ENCODE results near the gene TUBG2. TPM values are rescaled to one million over a fixed set of nuclear protein-coding genes. Genes with fewer than 3 reads are reported as not detected.

TUBG2 gene
- total and polyA plus RNA-seq, 10 of the 15 experiments (the other 5 are each of a cell fraction or from before 2014, with no cell fraction given): 1.2 to 12.5 (median 8.9) TPM

- H3K36me3 ChIP-seq (ENCODE audit: control insufficient read depth in 2 of 2, insufficient read depth in 2 of 2, low read length in 1 of 2): peaks cover 17 to 32% of the 10 kb centered on the region in 2 experiments; a peak in 3 of 4 replicates
- WGBS (ENCODE audit: insufficient coverage, insufficient replicate concordance, low lambda C conversion rate, missing lambda C conversion rate): 77% methylated on average over 23 of the region's 30 CpGs
- CTCF ChIA-PET: interaction anchor here (0.8 to 10.1 kb wide), 18 partner anchors 10 to 147 kb away, joined by 3 to 239 read pairs (median 6); partner anchors contain the start of genes PSMC3IP, TUBG2 and VPS25
- DNase-seq (ENCODE audit: low read depth, low spot score) (no peak), ATAC-seq (no peak), FAIRE-seq (no peak)
- peak overlapping the region; percentile 98 for H3K4me3 ChIP-seq
- peaks cover 38% of the 10 kb centered on the region for H3K79me2 ChIP-seq (ENCODE audit: control insufficient read depth, insufficient read depth, low read length)
- peaks cover 7% of the 10 kb centered on the region for H3K4me1 ChIP-seq (ENCODE audit: control insufficient read depth, insufficient read depth, low read length)
- no peak overlapping the region for H3K27ac ChIP-seq (ENCODE audit: control insufficient read depth, insufficient read depth)
- SMC1A ChIA-PET (ENCODE audit: uncharacterized antibody, unreplicated experiment): interaction anchor here (1.2 to 8.3 kb wide), 5 partner anchors 16 to 94 kb away, joined by 3 to 85 read pairs (median 6); partner anchors contain the start of genes RETREG3 and TUBG1
- POLR2A ChIA-PET: interaction anchor here (0.6 to 6.6 kb wide), 8 partner anchors 10 to 332 kb away, joined by 3 to 29 read pairs (median 6); partner anchors contain the start of gene TUBG2
- intact Hi-C loops (cut with micrococcal nuclease; ENCODE audit: unreplicated experiment): no loop called here
- H2AFZ ChIP-seq (ENCODE audit: control insufficient read depth, low read depth, low read length): no peak overlapping the region
- RAD21 ChIA-PET (ENCODE audit: unreplicated experiment): interaction anchor here (1.3 to 1.8 kb wide), 10 partner anchors 10 to 95 kb away, joined by 3 to 14 read pairs (median 8); partner anchors contain the start of genes PSMC3IP, RETREG3, TUBG1 and TUBG2
- no peaks in the 10 kb centered on the region for H4K20me1 ChIP-seq (ENCODE audit: control insufficient read depth, insufficient read depth)
- in situ Hi-C loops (cut with MboI): no loop called here
- H3K4me2 ChIP-seq (ENCODE audit: control insufficient read depth, insufficient read depth): peak overlapping the region; percentile 52
- no peaks in the 10 kb centered on the region for H3K27me3 ChIP-seq (replicated peaks in 1 of 2; ENCODE audit: control insufficient read depth in 2 of 2, insufficient read depth in 2 of 2, low read length in 1 of 2)
- BruUV-seq (replicated peaks): no TSS peak
- no peak overlapping the region for H3K9ac ChIP-seq (ENCODE audit: control insufficient read depth, insufficient read depth, low read length)
- H3K9me3 ChIP-seq (replicated peaks; ENCODE audit: control insufficient read depth, insufficient read depth, low read length): no peaks in the 10 kb centered on the region
- TF ChIP-seq ZNF217 (IDR thresholded peaks at IDR 0.05): no peak
- TF ChIP-seq SKIL (IDR thresholded peaks at IDR 0.05; ENCODE audit: low read depth, poor library complexity, severe bottlenecking): no peak
- TF ChIP-seq CEBPZ (IDR thresholded peaks at IDR 0.05; ENCODE audit: low read depth, low read length): no peak
- no peak for TF ChIP-seq ZNF384 (IDR thresholded peaks at IDR 0.05; ENCODE audit: borderline replicate concordance, low read depth, low read length)
- TF ChIP-seq NR2C2 (IDR thresholded peaks at IDR 0.05; ENCODE audit: borderline replicate concordance, control insufficient read depth, insufficient read length, low read depth): no peak
- TF ChIP-seq, protein P1, sequence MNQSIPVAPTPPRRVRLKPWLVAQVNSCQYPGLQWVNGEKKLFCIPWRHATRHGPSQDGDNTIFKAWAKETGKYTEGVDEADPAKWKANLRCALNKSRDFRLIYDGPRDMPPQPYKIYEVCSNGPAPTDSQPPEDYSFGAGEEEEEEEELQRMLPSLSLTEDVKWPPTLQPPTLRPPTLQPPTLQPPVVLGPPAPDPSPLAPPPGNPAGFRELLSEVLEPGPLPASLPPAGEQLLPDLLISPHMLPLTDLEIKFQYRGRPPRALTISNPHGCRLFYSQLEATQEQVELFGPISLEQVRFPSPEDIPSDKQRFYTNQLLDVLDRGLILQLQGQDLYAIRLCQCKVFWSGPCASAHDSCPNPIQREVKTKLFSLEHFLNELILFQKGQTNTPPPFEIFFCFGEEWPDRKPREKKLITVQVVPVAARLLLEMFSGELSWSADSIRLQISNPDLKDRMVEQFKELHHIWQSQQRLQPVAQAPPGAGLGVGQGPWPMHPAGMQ (IDR thresholded peaks at IDR 0.05; ENCODE audit: borderline replicate concordance): no peak
- TF ChIP-seq FOXK2 (IDR thresholded peaks at IDR 0.05): no peak
- TF ChIP-seq RFX5 (IDR thresholded peaks at IDR 0.05; ENCODE audit: low read depth, low read length): no peak
- TF ChIP-seq, protein P2, sequence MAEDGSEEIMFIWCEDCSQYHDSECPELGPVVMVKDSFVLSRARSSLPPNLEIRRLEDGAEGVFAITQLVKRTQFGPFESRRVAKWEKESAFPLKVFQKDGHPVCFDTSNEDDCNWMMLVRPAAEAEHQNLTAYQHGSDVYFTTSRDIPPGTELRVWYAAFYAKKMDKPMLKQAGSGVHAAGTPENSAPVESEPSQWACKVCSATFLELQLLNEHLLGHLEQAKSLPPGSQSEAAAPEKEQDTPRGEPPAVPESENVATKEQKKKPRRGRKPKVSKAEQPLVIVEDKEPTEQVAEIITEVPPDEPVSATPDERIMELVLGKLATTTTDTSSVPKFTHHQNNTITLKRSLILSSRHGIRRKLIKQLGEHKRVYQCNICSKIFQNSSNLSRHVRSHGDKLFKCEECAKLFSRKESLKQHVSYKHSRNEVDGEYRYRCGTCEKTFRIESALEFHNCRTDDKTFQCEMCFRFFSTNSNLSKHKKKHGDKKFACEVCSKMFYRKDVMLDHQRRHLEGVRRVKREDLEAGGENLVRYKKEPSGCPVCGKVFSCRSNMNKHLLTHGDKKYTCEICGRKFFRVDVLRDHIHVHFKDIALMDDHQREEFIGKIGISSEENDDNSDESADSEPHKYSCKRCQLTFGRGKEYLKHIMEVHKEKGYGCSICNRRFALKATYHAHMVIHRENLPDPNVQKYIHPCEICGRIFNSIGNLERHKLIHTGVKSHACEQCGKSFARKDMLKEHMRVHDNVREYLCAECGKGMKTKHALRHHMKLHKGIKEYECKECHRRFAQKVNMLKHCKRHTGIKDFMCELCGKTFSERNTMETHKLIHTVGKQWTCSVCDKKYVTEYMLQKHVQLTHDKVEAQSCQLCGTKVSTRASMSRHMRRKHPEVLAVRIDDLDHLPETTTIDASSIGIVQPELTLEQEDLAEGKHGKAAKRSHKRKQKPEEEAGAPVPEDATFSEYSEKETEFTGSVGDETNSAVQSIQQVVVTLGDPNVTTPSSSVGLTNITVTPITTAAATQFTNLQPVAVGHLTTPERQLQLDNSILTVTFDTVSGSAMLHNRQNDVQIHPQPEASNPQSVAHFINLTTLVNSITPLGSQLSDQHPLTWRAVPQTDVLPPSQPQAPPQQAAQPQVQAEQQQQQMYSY (CRISPR knock-in tag; IDR thresholded peaks at IDR 0.05): no peak
- no peak for TF ChIP-seq POLR2AphosphoS2 (IDR thresholded peaks at IDR 0.05; ENCODE audit: low read depth, low read length)
These were observed 14.3 kb downstream of the TUBG2 start for GRCh38 chr17:42673266-42673884.
